ENCODE measurements around the gene PDRG1.

Gene PDRG1

GRCh38 chr20:31951530-31952453, at the start of gene PDRG1:
TSS of gene PDRG1 (minus strand) at chr20:31952046. CDS start at chr20:31951961, 85 bp downstream.
- peak; percentile 91 to 94 for DNase-seq

DNA sequence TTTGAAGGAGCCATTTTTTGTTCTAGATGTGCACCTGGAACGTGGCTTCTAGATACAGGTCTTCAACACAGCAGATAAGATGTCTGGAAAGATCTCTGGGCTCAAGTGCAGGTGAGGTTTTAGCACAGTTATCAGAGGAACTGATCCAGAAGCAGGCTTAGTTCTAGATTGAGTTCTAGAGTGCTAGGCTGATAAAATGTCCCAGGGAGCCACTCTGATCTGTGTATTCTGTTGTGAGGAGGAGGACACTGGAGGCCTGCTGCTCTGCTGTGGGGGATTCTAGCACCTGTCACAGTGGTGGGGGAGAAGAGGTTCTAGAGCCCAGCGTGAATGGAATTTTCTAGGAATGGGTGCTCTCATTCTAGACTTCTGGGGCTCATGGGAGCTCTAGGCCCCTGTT, 46.4 kb upstream of the PDRG1 start:
- no peak for DNase-seq

GRCh38 chr20:31996996-31997395, 45.1 kb upstream of the PDRG1 start:
- no peak for DNase-seq

GRCh38 chr20:31992086-31992485, 40.2 kb upstream of the PDRG1 start:
- DNase-seq: no peak

DNA sequence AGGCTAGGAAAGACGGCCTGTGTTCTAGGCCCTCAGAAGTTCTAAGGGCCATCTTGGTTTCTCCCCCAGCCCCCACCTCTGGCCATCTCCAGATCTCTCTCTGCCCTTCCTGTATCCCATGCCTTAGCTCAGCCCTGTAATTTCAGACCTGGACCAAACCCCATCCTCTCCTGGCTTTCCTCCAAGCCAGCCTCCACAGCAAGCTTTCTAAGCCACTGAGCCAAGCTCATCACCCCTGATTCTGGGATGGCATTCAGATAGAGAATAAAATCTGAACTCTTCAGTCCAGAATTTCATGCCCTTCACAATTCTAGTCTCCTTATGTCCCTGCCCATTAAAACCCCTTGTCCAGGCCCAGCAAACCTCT, 39.5 kb upstream of the PDRG1 start:
- DNase-seq: no peak

- DNase-seq: no peak
These were observed 38.9 kb upstream of the PDRG1 start for GRCh38 chr20:31990641-31991338.

DNA sequence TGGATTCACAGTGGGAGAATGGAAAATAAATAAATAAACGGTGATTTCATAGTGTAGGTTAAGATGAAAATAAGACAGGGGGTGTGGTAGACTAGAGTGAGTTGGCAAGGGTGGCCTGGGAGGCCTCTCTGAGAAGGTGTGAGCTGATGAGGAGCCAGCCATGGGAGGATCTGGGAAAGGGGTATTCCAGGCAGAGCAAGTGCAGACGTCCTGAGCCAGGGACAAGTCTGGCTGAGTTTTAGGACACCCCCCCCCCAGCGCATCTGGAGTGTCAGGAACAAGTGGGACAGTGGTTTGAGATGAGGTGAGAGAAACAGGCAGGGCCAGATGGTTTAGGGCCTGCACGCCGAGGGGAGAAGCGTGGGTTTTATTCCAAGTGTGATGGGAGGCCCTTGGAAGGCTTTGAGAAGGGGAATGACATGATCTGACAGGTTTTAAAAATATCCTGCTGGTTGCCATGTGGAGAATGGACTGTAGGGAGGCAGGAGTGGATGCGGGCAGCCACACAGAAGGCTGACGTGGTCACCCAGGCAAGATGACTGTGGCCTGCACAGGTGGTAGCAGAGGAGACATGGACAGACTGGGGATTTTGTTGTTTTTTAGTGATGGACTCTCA, 37.3 kb upstream of the PDRG1 start:
- DNase-seq: no peak

DNA sequence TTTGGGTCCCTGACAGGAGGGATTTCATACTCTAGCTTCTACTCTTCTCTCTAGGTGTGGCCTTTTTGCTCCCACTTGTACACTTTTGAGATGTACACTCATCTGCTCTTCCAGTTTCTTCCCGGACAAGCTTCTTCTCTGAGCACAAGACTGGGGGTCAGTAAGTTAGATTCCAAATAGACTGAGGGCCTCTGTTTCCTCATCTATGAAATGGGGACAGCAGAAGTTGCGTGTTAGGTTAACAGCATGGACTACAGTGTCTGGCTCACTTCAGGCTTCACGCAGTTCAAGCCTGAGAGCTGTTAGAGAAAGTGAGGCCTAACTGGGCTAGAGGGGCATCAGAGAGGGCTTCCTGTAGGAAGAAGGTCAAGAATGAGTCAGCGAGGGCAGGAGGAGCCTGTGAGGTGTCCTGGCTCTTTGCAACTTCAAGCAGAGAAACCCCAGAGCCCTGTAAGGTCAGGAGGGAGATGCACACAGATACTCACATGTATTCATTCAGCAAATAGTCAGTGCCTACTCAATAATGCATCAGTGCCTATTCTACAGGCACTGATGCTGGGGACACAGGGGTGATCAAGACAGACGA, 36.7 kb upstream of the PDRG1 start:
- no peak for DNase-seq

DNA sequence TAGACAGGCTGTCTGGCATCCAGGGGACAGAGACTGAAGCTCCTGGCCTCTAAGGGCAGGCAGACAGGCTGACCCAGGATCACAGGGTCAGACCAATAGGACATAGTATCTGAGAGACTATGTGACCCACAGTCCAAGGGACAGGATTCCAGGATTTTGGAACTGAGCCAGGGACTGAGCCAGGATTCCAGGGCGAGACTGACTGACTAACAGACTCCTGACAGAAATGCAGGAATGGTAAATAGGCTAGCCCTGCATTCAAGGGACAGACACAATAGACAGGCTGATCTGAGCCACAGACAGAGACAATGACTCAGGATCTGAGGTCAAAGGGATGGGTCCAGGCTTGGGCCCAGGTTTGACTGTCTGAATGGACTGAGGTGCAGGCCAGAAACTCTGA, 35.9 kb upstream of the PDRG1 start:
- DNase-seq: no peak

DNA sequence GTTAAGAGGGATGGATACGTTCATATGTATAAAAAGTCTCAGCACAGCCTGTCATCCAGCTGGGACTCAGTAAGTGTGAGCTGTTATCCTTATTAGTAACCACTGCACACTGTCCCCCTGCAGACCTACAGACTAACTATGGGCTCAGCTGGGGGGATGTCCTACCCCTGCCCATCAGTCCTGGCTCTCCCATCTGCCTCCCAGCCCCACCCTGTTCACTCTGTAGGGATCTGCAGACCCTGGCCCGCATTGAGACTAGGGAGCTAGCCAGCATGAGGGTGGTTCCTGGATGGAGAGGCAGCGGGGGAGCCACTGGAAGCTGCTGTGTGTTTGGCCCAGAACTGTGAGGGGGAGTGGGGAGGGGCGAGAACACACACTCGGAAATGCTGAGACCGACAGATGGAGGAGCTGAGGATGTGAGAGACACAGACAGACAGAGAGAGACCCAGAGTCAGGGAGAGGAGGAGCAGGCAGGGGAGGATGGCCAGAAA, 33.2 kb upstream of the PDRG1 start:
- DNase-seq: no peak

GRCh38 chr20:31981784-31982183, 29.9 kb upstream of the PDRG1 start:
- no peak for DNase-seq

DNA sequence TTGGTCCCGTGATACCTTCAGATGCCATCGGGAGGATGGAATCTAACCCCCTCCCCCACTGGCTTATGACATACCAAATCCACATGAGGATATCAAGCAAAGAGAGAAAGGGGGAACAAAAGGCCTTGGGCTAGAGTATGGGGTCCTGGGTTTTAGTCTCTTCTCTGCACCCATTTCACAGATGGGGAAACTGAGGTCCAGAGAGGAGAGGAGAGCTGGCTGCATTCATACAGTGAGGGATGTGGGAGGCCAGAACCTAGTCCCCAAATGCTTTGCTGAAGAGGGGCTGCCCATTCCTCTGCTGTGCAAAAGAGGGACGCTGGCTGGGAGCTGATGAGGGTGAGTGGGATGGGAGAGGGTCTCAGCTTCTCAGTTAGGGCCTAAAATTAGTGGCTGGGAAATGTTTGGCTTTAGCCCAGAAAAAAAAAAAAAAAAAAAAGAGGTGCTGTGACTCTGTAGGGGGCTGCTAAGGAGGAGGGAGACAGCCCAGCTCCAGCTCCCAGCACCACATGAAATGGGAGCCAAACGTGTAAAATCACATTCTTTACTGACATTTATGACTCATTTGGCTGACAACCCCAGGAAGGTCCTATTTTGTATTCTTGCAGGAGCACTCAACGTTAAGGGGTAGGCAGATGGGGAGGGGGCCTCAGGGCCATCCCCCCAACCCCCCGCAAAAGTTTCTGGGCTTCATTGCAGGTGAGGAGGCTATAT, 28.0 kb upstream of the PDRG1 start:
- DNase-seq: no peak

- no peak for DNase-seq
These were observed 25.2 kb upstream of the PDRG1 start for GRCh38 chr20:31977080-31977479.

DNA sequence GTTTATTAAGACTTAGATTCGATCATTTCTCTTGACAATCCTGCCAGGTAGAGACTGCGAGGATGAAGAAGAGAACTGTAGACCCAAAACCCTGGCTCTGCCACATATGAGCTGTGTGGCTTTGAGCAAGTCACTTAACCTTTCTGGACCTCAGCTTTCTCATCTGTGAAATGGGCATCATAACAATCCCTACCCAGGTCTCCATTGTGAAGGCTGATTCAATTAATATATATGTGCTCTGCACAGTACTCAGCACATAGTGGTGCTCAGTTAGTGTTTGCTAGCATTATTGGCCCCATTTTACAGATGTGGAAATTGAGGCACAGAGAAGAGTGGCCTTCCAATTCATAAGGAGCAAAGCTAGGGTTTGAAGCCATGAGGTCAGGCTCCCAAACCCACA, 24.0 kb upstream of the PDRG1 start:
- DNase-seq: no peak

GRCh38 chr20:31974951-31975487, 23.2 kb upstream of the PDRG1 start:
- DNase-seq: no peak

DNA sequence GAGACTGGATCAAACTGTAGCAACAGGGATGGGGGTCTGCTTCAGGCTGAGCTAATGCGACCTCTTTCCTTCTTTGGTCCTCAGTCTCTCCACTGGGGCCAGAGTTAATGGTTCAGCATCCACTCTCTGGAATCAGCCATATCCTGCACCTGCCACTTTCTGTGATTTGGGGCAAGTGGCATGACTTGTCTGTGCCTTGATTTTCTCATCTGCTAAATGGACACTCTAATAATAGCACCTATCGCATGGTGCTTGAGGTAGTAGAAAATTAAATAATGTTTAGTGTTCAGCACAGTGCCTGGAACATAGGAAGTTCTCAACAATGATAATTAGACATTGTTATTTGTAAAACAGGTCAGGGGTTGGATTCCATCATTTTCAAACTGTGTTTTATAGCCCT, 22.4 kb upstream of the PDRG1 start:
- DNase-seq: no peak

DNA sequence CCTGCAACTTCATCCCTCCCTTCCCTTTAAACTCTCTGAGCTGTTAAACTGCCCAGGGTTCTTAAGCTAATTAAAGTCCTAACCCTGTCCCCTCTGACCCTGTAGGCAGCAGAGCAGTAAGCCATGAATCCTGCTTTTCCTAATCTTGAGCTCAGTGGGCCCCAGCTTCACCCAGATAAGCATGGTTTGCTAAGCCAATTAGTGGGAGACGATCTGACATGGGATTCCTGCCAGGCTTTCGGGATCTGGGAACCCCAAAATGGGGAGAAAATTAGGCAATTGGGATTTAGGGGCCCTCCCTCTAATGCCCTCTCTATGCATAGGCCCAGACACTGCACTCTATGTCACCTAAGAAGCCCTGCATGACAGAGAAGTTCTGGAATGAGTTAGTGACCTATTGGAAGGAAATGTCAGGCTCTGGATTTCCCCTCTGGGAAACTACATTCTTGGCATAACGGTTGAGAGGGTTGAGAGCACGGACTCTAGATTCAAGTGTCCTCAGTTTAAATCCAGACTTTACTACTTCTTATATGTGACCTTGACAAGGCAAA, 20.7 kb upstream of the PDRG1 start:
- no peak for DNase-seq

DNA sequence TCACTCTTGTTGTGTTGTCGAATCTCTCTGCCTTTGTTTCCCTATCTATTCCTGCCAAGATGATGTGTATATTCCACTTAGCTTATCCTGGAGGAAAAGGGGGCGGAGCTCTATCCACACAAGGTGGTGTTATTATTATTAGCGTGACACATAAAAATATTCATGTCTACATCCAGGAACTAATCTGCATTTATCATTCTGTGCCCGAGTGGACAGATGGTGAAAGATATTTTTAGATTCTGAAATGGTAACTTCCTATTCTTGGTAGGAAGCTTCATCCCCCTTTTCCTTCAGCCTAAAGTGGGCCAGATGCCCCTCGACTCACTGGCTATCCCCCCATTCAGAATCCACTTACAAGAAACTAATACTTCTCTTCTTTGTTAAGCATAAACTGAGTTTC, 18.1 kb upstream of the PDRG1 start:
- DNase-seq: no peak

GRCh38 chr20:31968291-31969126, 16.7 kb upstream of the PDRG1 start:
- DNase-seq: peak; percentile 44 to 51

DNA sequence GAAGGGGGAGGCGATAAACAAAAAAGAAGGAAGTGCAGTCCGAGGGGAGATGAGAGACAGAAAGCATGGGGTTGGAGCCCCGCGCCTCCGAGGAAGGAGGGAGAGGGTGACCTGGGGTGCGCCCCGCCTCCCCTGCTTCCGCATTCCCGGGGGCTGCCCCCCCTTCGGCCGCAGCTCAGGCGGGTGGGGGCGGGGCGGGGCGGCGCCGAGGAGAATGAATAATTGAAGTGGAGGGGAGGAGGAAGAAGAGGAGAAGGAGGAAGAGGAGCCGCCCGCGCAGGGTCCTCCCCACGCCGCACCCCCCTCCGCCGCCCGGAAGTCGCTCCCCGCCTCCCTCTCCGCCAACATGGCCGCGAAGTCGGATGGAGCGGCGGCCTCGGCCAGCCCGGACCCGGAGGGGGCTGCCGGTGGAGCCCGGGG, 16.0 kb upstream of the PDRG1 start, which contains the start of gene XKR7:
TSS of gene XKR7 (plus strand) at position 322 of the 420 bp plus-strand sequence. CDS start at position 347, 25 bp downstream.
- DNase-seq: peak; percentile 28 to 33
